Neural cell (in vitro differentiated cells): ENCODE data around the gene EID2. TPM values are rescaled to one million over a fixed set of nuclear protein-coding genes. Genes with fewer than 3 reads are reported as not detected.

Experiments
- H2AFZ ChIP-seq: fragments of 200-600, 300-800 bp; sonication (generic), shearing (Covaris generic); 2 replicates; pipeline ENCODE4 v1.6.0; 2014; ENCODE audit warnings: low read depth, mild to moderate bottlenecking, antibody characterized with exemption, low read length, moderate library complexity
- H3F3A ChIP-seq: fragments of 200-600 bp; shearing (Covaris generic); 2 replicates; pipeline ENCODE4 v1.6.1; 2016; ENCODE audit warnings: mild to moderate bottlenecking, moderate library complexity, mixed read lengths, antibody characterized with exemption, low read length; ENCODE audit not compliant: insufficient read depth, poor library complexity, severe bottlenecking
- H3K27ac ChIP-seq: fragments of 200-600, 300-800 bp; sonication (generic), shearing (Covaris generic); 2 replicates; pipeline ENCODE4 v1.5.1; 2014; ENCODE audit warnings: mild to moderate bottlenecking, low read length, moderate library complexity
- H3K27me3 ChIP-seq: fragments of 300-800, 200-600 bp; sonication (generic), shearing (Covaris generic); 2 replicates; pipeline ENCODE4 v1.6.0; 2014; ENCODE audit warnings: mild to moderate bottlenecking, low read depth, low read length, moderate library complexity; ENCODE audit not compliant: insufficient read depth
- H3K36me3 ChIP-seq: fragments of 300-800, 200-600 bp; sonication (generic), shearing (Covaris generic); 2 replicates; pipeline ENCODE4 v1.5.1; 2014; ENCODE audit warnings: mild to moderate bottlenecking, antibody characterized with exemption, low read length, moderate library complexity; ENCODE audit not compliant: insufficient read depth
- H3K4me2 ChIP-seq: fragments of 300-800, 200-600 bp; sonication (generic), shearing (Covaris generic); 2 replicates; pipeline ENCODE4 v1.6.0; 2014; ENCODE audit warnings: mild to moderate bottlenecking, low read length
- H3K4me3 ChIP-seq: fragments of 300-800, 200-600 bp; sonication (generic), shearing (Covaris generic); 2 replicates; pipeline ENCODE4 v1.5.1; 2014; ENCODE audit warnings: mild to moderate bottlenecking, low read length, moderate library complexity
- H3K79me2 ChIP-seq: fragments of 200-600 bp; shearing (Covaris generic); replicated peaks from 2 replicates; pipeline ENCODE4 v1.6.0; 2014; ENCODE audit warnings: mild to moderate bottlenecking, low read length, moderate library complexity; ENCODE audit not compliant: insufficient read depth
- H3K9ac ChIP-seq: fragments of 300-800, 200-600 bp; sonication (generic), shearing (Covaris generic); 2 replicates; pipeline ENCODE4 v1.6.1; 2016; ENCODE audit warnings: mild to moderate bottlenecking, low read length, mixed read lengths
- H3K9me2 ChIP-seq: fragments of 200-600 bp; shearing (Covaris generic); 2 replicates; pipeline ENCODE4 v1.6.1; 2016; ENCODE audit warnings: mild to moderate bottlenecking, low read length, mixed read lengths; ENCODE audit not compliant: insufficient read depth
- H3K9me3 ChIP-seq: fragments of 200-600, 300-800 bp; sonication (generic), shearing (Covaris generic); 2 replicates; pipeline ENCODE4 v1.6.1; 2016; ENCODE audit warnings: mild to moderate bottlenecking, mixed run types, low read length, moderate library complexity, mixed read lengths
- H4K20me1 ChIP-seq: fragments of 200-600 bp; shearing (Covaris generic); 2 replicates; pipeline ENCODE4 v1.6.1; 2016; ENCODE audit warnings: mild to moderate bottlenecking, mixed run types; ENCODE audit not compliant: insufficient read depth
- EP300 ChIP-seq: fragments of 450-650 bp; conservative IDR thresholded peaks from 2 replicates; pipeline ENCODE4 v1.6.1; 2014; ENCODE audit warnings: antibody characterized with exemption, mild to moderate bottlenecking, moderate library complexity; ENCODE audit not compliant: poor library complexity, severe bottlenecking
- EZH2 ChIP-seq: fragments of 200-600, 300-800 bp; shearing (Covaris generic), sonication (generic); IDR thresholded peaks from 2 replicates; pipeline ENCODE4 v1.6.1; 2014; ENCODE audit warnings: antibody characterized with exemption, low read length, borderline replicate concordance, mild to moderate bottlenecking; ENCODE audit not compliant: insufficient read depth, poor library complexity, severe bottlenecking
- MXI1 ChIP-seq: fragments of 450-650 bp; conservative IDR thresholded peaks from 2 replicates; pipeline ENCODE4 v1.6.1; 2014; ENCODE audit warnings: antibody characterized with exemption, mild to moderate bottlenecking; ENCODE audit not compliant: poor library complexity, severe bottlenecking
- POLR2AphosphoS5 ChIP-seq: IDR thresholded peaks from 2 replicates; pipeline ENCODE4 v1.6.1; 2012
- RAD21 ChIP-seq: fragments of 450-650 bp; conservative IDR thresholded peaks from 2 replicates; pipeline ENCODE4 v1.6.1; 2014; ENCODE audit warnings: antibody characterized with exemption, mild to moderate bottlenecking, moderate library complexity
- SMC3 ChIP-seq: fragments of 450-650 bp; conservative IDR thresholded peaks from 2 replicates; pipeline ENCODE4 v1.6.1; 2014; ENCODE audit warnings: antibody characterized with exemption, mild to moderate bottlenecking, moderate library complexity; ENCODE audit not compliant: poor library complexity
- TAF1 ChIP-seq: IDR thresholded peaks from 2 replicates; pipeline ENCODE4 v1.6.1; 2012; ENCODE audit warnings: low read depth
- polyA plus RNA-seq: library from polyadenylated mRNA; depleted of rRNA; stranded (reverse); fragments of >200 nt; gene quantifications from 2 replicates; pipeline ENCODE4 v1.2.3, GENCODE V29; 2014
- TF ChIP-seq, protein P1 (sequence below): IDR thresholded peaks from 2 replicates; pipeline ENCODE4 v1.6.1; 2012; ENCODE audit warnings: borderline replicate concordance
- TF ChIP-seq, protein P2 (sequence below): fragments of 450-650 bp; IDR thresholded peaks from 2 replicates; pipeline ENCODE4 v1.5.1; 2014; ENCODE audit warnings: antibody characterized with exemption, mild to moderate bottlenecking, moderate library complexity; ENCODE audit not compliant: poor library complexity, severe bottlenecking

Gene EID2
- polyA plus RNA-seq, 1 donor from 2014 or later = 47.4 TPM

DNA sequence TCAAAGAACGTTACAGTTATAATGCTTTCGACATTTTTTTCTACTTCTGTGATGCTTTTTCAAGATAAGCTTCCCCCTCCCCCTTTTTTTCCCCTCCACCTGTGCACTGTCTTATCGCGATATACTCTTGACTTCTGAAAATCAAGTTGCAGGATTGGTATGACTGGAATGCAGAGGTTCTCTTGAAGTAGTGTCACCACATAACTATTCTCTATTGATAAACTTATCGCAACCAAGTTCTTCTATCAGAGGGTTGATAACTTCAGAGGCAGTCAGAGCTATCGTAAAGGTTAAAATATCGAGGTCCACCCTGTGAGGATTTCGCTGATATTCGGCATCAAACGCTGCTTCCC, 820 bp downstream of the EID2 start:
- Histone ChIP-seq H3K4me2 (peak overlapping the region; percentile 79), H3K79me2 (peaks cover 18% of the 10 kb centered on the region), H3K4me3 (peak overlapping the region; percentile 73), H3K9me2 (no peaks in the 10 kb centered on the region), H3K9me3 (no peaks in the 10 kb centered on the region), H3K36me3 (no peaks in the 10 kb centered on the region), H3K9ac (peak overlapping the region; percentile 97), H3F3A (no peaks in the 10 kb centered on the region), H2AFZ (no peak overlapping the region), H4K20me1 (no peaks in the 10 kb centered on the region), H3K27me3 (no peaks in the 10 kb centered on the region), H3K27ac (peak overlapping the region; percentile 96)
- no peak for TF ChIP-seq MXI1
- no peak for TF ChIP-seq EZH2
- TF ChIP-seq, protein P1, sequence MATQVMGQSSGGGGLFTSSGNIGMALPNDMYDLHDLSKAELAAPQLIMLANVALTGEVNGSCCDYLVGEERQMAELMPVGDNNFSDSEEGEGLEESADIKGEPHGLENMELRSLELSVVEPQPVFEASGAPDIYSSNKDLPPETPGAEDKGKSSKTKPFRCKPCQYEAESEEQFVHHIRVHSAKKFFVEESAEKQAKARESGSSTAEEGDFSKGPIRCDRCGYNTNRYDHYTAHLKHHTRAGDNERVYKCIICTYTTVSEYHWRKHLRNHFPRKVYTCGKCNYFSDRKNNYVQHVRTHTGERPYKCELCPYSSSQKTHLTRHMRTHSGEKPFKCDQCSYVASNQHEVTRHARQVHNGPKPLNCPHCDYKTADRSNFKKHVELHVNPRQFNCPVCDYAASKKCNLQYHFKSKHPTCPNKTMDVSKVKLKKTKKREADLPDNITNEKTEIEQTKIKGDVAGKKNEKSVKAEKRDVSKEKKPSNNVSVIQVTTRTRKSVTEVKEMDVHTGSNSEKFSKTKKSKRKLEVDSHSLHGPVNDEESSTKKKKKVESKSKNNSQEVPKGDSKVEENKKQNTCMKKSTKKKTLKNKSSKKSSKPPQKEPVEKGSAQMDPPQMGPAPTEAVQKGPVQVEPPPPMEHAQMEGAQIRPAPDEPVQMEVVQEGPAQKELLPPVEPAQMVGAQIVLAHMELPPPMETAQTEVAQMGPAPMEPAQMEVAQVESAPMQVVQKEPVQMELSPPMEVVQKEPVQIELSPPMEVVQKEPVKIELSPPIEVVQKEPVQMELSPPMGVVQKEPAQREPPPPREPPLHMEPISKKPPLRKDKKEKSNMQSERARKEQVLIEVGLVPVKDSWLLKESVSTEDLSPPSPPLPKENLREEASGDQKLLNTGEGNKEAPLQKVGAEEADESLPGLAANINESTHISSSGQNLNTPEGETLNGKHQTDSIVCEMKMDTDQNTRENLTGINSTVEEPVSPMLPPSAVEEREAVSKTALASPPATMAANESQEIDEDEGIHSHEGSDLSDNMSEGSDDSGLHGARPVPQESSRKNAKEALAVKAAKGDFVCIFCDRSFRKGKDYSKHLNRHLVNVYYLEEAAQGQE = peak; percentile 35

DNA sequence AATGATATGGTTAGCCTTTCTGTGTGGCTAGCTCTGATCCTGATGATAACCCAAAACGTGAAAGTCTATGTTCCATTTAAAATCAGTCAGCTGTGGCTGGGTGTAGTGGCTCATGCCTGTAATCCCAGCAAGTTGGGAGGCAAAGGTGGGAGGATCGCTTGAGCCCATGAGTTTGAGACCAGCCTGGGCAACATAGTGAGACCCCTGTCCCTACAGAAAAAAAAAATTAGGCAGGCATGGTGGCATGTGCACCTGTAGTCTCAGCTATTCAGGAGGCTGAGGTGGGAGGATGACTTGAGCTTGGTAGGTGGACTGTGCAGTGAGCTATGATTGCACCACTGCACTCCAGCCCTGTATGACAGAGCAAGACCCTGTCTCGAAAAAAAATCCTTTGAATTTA, 6.2 kb downstream of the EID2 start:
- Histone ChIP-seq H3K4me2 (no peak overlapping the region), H4K20me1 (no peaks in the 10 kb centered on the region), H2AFZ (no peak overlapping the region), H3K27ac (no peak overlapping the region), H3K9me2 (no peaks in the 10 kb centered on the region), H3K4me3 (no peak overlapping the region), H3K79me2 (peaks cover 45% of the 10 kb centered on the region), H3K27me3 (no peaks in the 10 kb centered on the region), H3K9me3 (no peaks in the 10 kb centered on the region), H3K36me3 (no peaks in the 10 kb centered on the region), H3F3A (no peaks in the 10 kb centered on the region), H3K9ac (no peak overlapping the region)
- TF ChIP-seq, protein P1 = no peak
- TF ChIP-seq, protein P2, sequence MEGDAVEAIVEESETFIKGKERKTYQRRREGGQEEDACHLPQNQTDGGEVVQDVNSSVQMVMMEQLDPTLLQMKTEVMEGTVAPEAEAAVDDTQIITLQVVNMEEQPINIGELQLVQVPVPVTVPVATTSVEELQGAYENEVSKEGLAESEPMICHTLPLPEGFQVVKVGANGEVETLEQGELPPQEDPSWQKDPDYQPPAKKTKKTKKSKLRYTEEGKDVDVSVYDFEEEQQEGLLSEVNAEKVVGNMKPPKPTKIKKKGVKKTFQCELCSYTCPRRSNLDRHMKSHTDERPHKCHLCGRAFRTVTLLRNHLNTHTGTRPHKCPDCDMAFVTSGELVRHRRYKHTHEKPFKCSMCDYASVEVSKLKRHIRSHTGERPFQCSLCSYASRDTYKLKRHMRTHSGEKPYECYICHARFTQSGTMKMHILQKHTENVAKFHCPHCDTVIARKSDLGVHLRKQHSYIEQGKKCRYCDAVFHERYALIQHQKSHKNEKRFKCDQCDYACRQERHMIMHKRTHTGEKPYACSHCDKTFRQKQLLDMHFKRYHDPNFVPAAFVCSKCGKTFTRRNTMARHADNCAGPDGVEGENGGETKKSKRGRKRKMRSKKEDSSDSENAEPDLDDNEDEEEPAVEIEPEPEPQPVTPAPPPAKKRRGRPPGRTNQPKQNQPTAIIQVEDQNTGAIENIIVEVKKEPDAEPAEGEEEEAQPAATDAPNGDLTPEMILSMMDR = no peak
- TF ChIP-seq MXI1 (no peak), RAD21 (no peak), SMC3 (no peak), EZH2 (no peak), TAF1 (no peak), POLR2AphosphoS5 (no peak), EP300 (no peak)
